ENCODE measurements around the gene CCL3. TPM values are rescaled to one million over a fixed set of nuclear protein-coding genes. Genes with fewer than 3 reads are reported as not detected.

The CCL3 gene
- total and polyA plus RNA-seq, 2 donors (not counting 3 experiments of a cell fraction or from before 2014, with no cell fraction given) = not detected

GRCh38 chr17:36089339-36089865 lies 541 bp downstream of the CCL3 start:
- H3K4me3 ChIP-seq (replicated peaks in 1 of 3; ENCODE audit: insufficient read depth in 1 of 3, low read depth in 1 of 3, low read length in 3 of 3) = no peak overlapping the region

More at GRCh38 chr17:36089339-36089865, 541 bp downstream of the CCL3 start:
- FAIRE-seq (no peak), DNase-seq (ENCODE audit: low read depth, low spot score) (no peak)
- no TSS peak for BruUV-seq (replicated peaks)
- Histone ChIP-seq H3K79me2 (ENCODE audit: control insufficient read depth, insufficient read depth, low read length) (no peaks in the 10 kb centered on the region), H3K27ac (ENCODE audit: insufficient read depth, low read depth, low read length) (no peak overlapping the region), H3K36me3 (ENCODE audit: control insufficient read depth in 2 of 2, extremely low read depth in 1 of 2, insufficient read depth in 2 of 2, low read length in 2 of 2) (no peaks in the 10 kb centered on the region), H3K9me1 (replicated peaks; ENCODE audit: control insufficient read depth, extremely low read depth, insufficient read depth, low read length) (no peaks in the 10 kb centered on the region), H3K4me1 (ENCODE audit: control insufficient read depth, extremely low read depth, insufficient read depth, low read length) (no peaks in the 10 kb centered on the region), H3K27me3 (ENCODE audit: control insufficient read depth in 2 of 2, insufficient read depth in 2 of 2, low read length in 2 of 2) (peaks cover 8 to 9% of the 10 kb centered on the region in 2 experiments), H4K20me1 (replicated peaks; ENCODE audit: control insufficient read depth, extremely low read depth, insufficient read depth, low read length) (no peaks in the 10 kb centered on the region), H3K9ac (replicated peaks; ENCODE audit: extremely low read depth, insufficient read depth, low read length) (no peak overlapping the region), H3K4me2 (ENCODE audit: insufficient read depth, low read length) (no peak overlapping the region), H3K9me3 (replicated peaks; ENCODE audit: control insufficient read depth, insufficient read depth, low read length) (no peaks in the 10 kb centered on the region), H2AFZ (ENCODE audit: low read depth, low read length) (no peak overlapping the region)
- ChIA-PET POLR2A (no interaction called here), CTCF (interaction anchor here (2.5 kb wide), 1 partner anchor 17 kb away, joined by 8 read pairs; no protein-coding TSS in a partner anchor)
- TF ChIP-seq POLR2AphosphoS5 (IDR thresholded peaks at IDR 0.05; ENCODE audit: insufficient read depth, low read depth, low read length) = no peak
- no peak for TF ChIP-seq FOS (IDR thresholded peaks at IDR 0.05; ENCODE audit: borderline replicate concordance, insufficient read depth, low read length)
- TF ChIP-seq MYC (IDR thresholded peaks at IDR 0.05; ENCODE audit: low read depth, low read length) = no peak
- TF ChIP-seq, protein P1, sequence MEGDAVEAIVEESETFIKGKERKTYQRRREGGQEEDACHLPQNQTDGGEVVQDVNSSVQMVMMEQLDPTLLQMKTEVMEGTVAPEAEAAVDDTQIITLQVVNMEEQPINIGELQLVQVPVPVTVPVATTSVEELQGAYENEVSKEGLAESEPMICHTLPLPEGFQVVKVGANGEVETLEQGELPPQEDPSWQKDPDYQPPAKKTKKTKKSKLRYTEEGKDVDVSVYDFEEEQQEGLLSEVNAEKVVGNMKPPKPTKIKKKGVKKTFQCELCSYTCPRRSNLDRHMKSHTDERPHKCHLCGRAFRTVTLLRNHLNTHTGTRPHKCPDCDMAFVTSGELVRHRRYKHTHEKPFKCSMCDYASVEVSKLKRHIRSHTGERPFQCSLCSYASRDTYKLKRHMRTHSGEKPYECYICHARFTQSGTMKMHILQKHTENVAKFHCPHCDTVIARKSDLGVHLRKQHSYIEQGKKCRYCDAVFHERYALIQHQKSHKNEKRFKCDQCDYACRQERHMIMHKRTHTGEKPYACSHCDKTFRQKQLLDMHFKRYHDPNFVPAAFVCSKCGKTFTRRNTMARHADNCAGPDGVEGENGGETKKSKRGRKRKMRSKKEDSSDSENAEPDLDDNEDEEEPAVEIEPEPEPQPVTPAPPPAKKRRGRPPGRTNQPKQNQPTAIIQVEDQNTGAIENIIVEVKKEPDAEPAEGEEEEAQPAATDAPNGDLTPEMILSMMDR (IDR thresholded peaks at IDR 0.05; ENCODE audit: extremely low read depth in 1 of 2, insufficient read depth in 1 of 2, low read depth in 1 of 2, low read length in 2 of 2) = no peak
- TF ChIP-seq EZH2 (IDR thresholded peaks at IDR 0.05; ENCODE audit: borderline replicate concordance, low read depth, low read length, severe bottlenecking) = no peak
- TF ChIP-seq, protein P2, sequence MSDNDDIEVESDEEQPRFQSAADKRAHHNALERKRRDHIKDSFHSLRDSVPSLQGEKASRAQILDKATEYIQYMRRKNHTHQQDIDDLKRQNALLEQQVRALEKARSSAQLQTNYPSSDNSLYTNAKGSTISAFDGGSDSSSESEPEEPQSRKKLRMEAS (IDR thresholded peaks at IDR 0.05; ENCODE audit: insufficient read depth, insufficient read length) = no peak
- TF ChIP-seq POLR2A (IDR thresholded peaks at IDR 0.05; ENCODE audit: low read depth, low read length) = no peak
- TF ChIP-seq GATA2 (IDR thresholded peaks at IDR 0.05; ENCODE audit: insufficient read depth, insufficient read length, low read depth, low read length) = no peak
- no peak for TF ChIP-seq JUN (IDR thresholded peaks at IDR 0.05; ENCODE audit: borderline replicate concordance, insufficient read depth, insufficient read length, low read depth)
- dilution Hi-C loops (cut with MboI; ENCODE audit: extremely low pct_ligation_motif_present, low sequenced_read_pairs) = no loop called here
- intact Hi-C loops (cut with micrococcal nuclease) = no loop called here
